ENCODE measurements around the gene PLEKHA5.
"Not testable (repeated sequence)": the region's sequence is repeated elsewhere in the genome, so short reads cannot be mapped to it uniquely, and the experiment has no call there.

Gene PLEKHA5

GRCh38 chr12:19168644-19169043 lies 39.1 kb downstream of the PLEKHA5 start:
- DNase-seq (ENCODE audit: extremely low read depth, low read depth): no peak
- no peak for TF ChIP-seq CTCF (IDR thresholded peaks at IDR 0.05; ENCODE audit: low read depth, low read length)

- TF ChIP-seq CTCF (IDR thresholded peaks at IDR 0.05; ENCODE audit: low read depth, low read length): no peak
- DNase-seq (ENCODE audit: extremely low read depth, low read depth): no peak
Observed at GRCh38 chr12:19169222-19169621, 39.7 kb downstream of the PLEKHA5 start.

- not testable (repeated sequence) for DNase-seq (ENCODE audit: extremely low read depth, low read depth)
Observed at GRCh38 chr12:19170286-19170685, 40.8 kb downstream of the PLEKHA5 start.

- TF ChIP-seq CTCF (IDR thresholded peaks at IDR 0.05; ENCODE audit: low read depth, low read length): no peak
- DNase-seq (ENCODE audit: extremely low read depth, low read depth): no peak
Observed at GRCh38 chr12:19171731-19172130, 42.2 kb downstream of the PLEKHA5 start.

GRCh38 chr12:19177754-19178153 lies 48.2 kb downstream of the PLEKHA5 start:
- no peak for TF ChIP-seq CTCF (IDR thresholded peaks at IDR 0.05; ENCODE audit: low read depth, low read length)

GRCh38 chr12:19179986-19180385 lies 50.5 kb downstream of the PLEKHA5 start:
- DNase-seq (ENCODE audit: extremely low read depth, low read depth): no peak
- no peak for TF ChIP-seq CTCF (IDR thresholded peaks at IDR 0.05; ENCODE audit: low read depth, low read length)

More at GRCh38 chr12:19177754-19178153, 48.2 kb downstream of the PLEKHA5 start:
- DNase-seq (ENCODE audit: extremely low read depth, low read depth): no peak

- TF ChIP-seq CTCF (IDR thresholded peaks at IDR 0.05; ENCODE audit: low read depth, low read length): peak; percentile 6; the same call in 1 of the 2 replicates
- DNase-seq (ENCODE audit: extremely low read depth, low read depth): no peak
Observed at GRCh38 chr12:19181666-19182426, 52.3 kb downstream of the PLEKHA5 start.

Data from AG09319 (cell line).